DND-41 (cell line): ENCODE results near the gene NFIB.

Experiments
- ATAC-seq: fragments of 200-7000 bp; cut with Tn5 transposase; 3 replicates; pipeline ENCODE4 v1.9.1; 2021; ENCODE audit warnings: low read depth; ENCODE audit not compliant: insufficient read depth
- DNase-seq: peaks from one replicate; pipeline ENCODE4 v3.0.0-alpha.2; 2020
- H2AFZ ChIP-seq: 2 replicates; pipeline ENCODE4 v1.6.0; 2012; ENCODE audit warnings: low read depth, low read length
- H3K27ac ChIP-seq: 2 replicates; pipeline ENCODE4 v1.5.1; 2012; ENCODE audit warnings: low read length, inconsistent platforms
- H3K27me3 ChIP-seq: fragments of 200-600 bp; sonication (generic); 2 replicates; pipeline ENCODE4 v1.6.0; 2012; ENCODE audit warnings: low read length, mild to moderate bottlenecking, inconsistent platforms; ENCODE audit not compliant: insufficient read depth, poor library complexity
- H3K36me3 ChIP-seq: 2 replicates; pipeline ENCODE4 v1.5.1; 2012; ENCODE audit warnings: low read length, inconsistent platforms; ENCODE audit not compliant: insufficient read depth
- H3K4me1 ChIP-seq: 2 replicates; pipeline ENCODE4 v1.5.1; 2012; ENCODE audit warnings: mild to moderate bottlenecking, low read length; ENCODE audit not compliant: insufficient read depth
- H3K4me2 ChIP-seq: 2 replicates; pipeline ENCODE4 v1.6.0; 2012; ENCODE audit warnings: mild to moderate bottlenecking, moderate library complexity, low read length, inconsistent platforms; ENCODE audit not compliant: insufficient read depth
- H3K4me3 ChIP-seq, 2 experiments: fragments of 200-600 bp in 1 of 2; shearing (Covaris generic) in 1 of 2; 2 replicates each; pipeline ENCODE4 v1.5.1; 2012 to 2016; ENCODE audit warnings: inconsistent platforms in 2 of 2, low read length in 2 of 2, mild to moderate bottlenecking in 2 of 2, low read depth in 1 of 2, moderate library complexity in 1 of 2
- H3K79me2 ChIP-seq: 2 replicates; pipeline ENCODE4 v1.6.0; 2012; ENCODE audit warnings: low read length, inconsistent platforms; ENCODE audit not compliant: insufficient read depth
- H3K9ac ChIP-seq: 2 replicates; pipeline ENCODE4 v1.6.0; 2012; ENCODE audit warnings: low read depth, mild to moderate bottlenecking, inconsistent platforms, low read length, moderate library complexity
- H3K9me3 ChIP-seq: 2 replicates; pipeline ENCODE4 v1.5.1; 2012; ENCODE audit warnings: low read length, moderate library complexity, mild to moderate bottlenecking, inconsistent platforms; ENCODE audit not compliant: insufficient read depth, severe bottlenecking
- H4K20me1 ChIP-seq: 2 replicates; pipeline ENCODE4 v1.6.0; 2012; ENCODE audit warnings: low read length; ENCODE audit not compliant: insufficient read depth
- EZH2 ChIP-seq: IDR thresholded peaks from 3 replicates; pipeline ENCODE4 v1.6.1; 2012; ENCODE audit warnings: borderline replicate concordance, low read depth, mild to moderate bottlenecking, moderate library complexity, low read length, inconsistent platforms; ENCODE audit not compliant: severe bottlenecking
- TF ChIP-seq, protein P1 (sequence below): IDR thresholded peaks from 2 replicates; pipeline ENCODE4 v1.5.1; 2012; ENCODE audit warnings: borderline replicate concordance, low read length, moderate library complexity, mild to moderate bottlenecking; ENCODE audit not compliant: poor library complexity, severe bottlenecking; ENCODE audit errors: extremely low read depth

The NFIB gene

DNA sequence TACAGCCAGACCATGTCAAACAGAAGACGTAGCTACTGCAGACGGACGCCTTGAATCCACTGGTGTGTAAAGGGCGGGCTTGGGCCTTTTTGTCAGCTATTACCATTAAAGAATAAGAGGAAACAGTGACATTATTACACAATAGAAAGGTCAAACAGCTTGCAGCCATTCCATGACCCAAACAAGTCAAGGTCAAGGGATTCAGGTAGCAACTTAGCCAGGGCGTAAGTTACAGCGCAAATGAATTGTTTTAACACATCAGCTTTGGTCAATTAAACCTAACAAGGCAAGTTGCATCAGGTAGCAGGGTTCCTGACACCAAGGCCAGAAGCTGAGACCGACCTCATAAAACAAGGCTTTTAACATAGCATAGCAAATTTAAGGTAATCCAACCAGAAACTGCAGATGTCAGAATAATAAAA is 15.3 kb downstream of the NFIB start:
- Histone ChIP-seq H3K4me2 (no peak overlapping the region), H3K27ac (no peak overlapping the region), H2AFZ (no peak overlapping the region), H3K4me1 (no peaks in the 10 kb centered on the region), H4K20me1 (no peaks in the 10 kb centered on the region), H3K36me3 (no peaks in the 10 kb centered on the region), H3K9ac (no peak overlapping the region), H3K4me3 (no peak overlapping the region), H3K27me3 (no peaks in the 10 kb centered on the region), H3K9me3 (no peaks in the 10 kb centered on the region), H3K79me2 (no peaks in the 10 kb centered on the region)
- DNase-seq, result no peak
- TF ChIP-seq, protein P1, sequence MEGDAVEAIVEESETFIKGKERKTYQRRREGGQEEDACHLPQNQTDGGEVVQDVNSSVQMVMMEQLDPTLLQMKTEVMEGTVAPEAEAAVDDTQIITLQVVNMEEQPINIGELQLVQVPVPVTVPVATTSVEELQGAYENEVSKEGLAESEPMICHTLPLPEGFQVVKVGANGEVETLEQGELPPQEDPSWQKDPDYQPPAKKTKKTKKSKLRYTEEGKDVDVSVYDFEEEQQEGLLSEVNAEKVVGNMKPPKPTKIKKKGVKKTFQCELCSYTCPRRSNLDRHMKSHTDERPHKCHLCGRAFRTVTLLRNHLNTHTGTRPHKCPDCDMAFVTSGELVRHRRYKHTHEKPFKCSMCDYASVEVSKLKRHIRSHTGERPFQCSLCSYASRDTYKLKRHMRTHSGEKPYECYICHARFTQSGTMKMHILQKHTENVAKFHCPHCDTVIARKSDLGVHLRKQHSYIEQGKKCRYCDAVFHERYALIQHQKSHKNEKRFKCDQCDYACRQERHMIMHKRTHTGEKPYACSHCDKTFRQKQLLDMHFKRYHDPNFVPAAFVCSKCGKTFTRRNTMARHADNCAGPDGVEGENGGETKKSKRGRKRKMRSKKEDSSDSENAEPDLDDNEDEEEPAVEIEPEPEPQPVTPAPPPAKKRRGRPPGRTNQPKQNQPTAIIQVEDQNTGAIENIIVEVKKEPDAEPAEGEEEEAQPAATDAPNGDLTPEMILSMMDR, result no peak
- TF ChIP-seq EZH2, result no peak
- ATAC-seq, result no peak

DNA sequence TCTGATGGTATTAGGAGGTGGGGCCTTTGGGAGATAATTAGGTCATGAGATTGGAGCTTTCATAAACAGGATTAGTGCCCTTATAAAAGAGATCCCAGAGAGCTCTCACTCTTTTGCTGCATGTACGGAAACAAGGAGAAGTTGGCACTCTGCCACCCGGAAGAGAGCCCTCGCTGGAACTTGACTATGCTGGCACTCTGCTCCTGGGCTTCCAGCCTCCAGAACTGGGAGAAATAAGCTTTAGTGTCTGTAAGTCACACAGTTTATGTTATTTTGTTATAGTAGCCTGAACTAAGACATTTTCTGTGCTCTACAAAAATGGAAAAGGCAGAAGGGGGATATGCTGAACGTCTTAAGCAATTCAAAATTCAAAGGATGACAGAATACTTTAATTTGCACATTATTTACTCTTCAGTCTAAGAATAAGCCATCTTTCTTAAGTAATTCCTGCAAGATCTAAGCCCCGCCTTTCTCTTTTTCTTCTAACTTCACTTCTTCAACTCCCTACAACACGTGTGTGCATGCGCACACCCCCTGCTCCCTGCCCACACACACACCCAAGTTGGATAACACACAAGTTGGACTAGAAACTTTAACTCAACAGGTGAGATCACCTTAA is 17.3 kb downstream of the NFIB start:
- ATAC-seq, result no peak

DNA sequence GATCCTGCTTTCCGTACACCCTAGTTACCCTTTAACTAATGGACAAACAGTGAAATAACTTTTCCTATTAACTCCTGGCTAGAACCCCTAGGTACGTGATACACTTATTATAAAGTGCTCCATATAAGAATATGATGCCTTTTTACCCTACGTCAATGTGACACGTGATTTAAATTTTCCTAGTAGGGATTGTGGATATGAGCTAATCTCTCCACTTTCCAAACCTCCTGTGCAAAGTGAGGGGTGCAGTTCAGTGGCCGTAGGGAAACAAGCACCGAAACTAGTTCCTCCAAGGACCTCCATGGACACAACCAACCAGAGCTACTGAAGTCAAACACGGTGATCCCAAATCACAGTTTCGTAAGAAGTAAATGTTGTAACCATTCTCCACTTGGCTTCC is 19.3 kb downstream of the NFIB start:
- H3K4me2 ChIP-seq, result no peak overlapping the region
- H3K4me3 ChIP-seq, result no peak overlapping the region
- no peaks in the 10 kb centered on the region for H3K4me1 ChIP-seq
- H3K79me2 ChIP-seq, result no peaks in the 10 kb centered on the region
- TF ChIP-seq, protein P1, result no peak
- H3K27ac ChIP-seq, result no peak overlapping the region
- H2AFZ ChIP-seq, result no peak overlapping the region
- DNase-seq (no peak), ATAC-seq (no peak)
- no peaks in the 10 kb centered on the region for H3K27me3 ChIP-seq
- H3K9me3 ChIP-seq, result no peaks in the 10 kb centered on the region
- H4K20me1 ChIP-seq, result no peaks in the 10 kb centered on the region
- H3K9ac ChIP-seq, result no peak overlapping the region
- H3K36me3 ChIP-seq, result no peaks in the 10 kb centered on the region

More for the DNA sequence above, 17.3 kb downstream of the NFIB start:
- H3K9ac ChIP-seq, result no peak overlapping the region
- no peaks in the 10 kb centered on the region for H3K27me3 ChIP-seq
- no peaks in the 10 kb centered on the region for H3K79me2 ChIP-seq
- TF ChIP-seq EZH2, result no peak
- TF ChIP-seq, protein P1, result no peak
- H3K4me3 ChIP-seq, result no peak overlapping the region
- no peak for DNase-seq
- no peaks in the 10 kb centered on the region for H3K9me3 ChIP-seq
- H2AFZ ChIP-seq, result no peak overlapping the region
- H3K36me3 ChIP-seq, result no peaks in the 10 kb centered on the region
- no peak overlapping the region for H3K4me2 ChIP-seq
- H3K27ac ChIP-seq, result no peak overlapping the region
- H4K20me1 ChIP-seq, result no peaks in the 10 kb centered on the region
- no peaks in the 10 kb centered on the region for H3K4me1 ChIP-seq

DNA sequence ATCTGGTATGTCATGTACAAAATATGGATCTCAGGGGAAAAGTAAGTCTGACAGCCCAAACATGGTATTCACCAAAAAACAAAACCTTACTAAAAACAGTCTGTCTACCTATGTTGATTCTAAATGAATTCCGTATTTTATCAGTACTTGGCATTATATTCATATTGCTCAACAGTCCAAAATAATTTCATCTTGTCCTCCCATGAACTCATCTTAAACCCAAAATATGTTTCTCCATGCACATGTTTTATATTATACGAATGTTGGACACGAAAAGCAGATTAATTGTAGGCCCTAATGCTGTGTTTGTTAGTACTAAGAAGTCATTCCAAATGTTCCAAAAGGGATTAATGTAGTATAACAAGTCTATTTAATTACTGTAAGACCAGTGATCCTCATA is 20.1 kb downstream of the NFIB start:
- TF ChIP-seq, protein P1, result no peak
- TF ChIP-seq EZH2, result no peak
- no peaks in the 10 kb centered on the region for H3K79me2 ChIP-seq
- H3K4me3 ChIP-seq, result no peak overlapping the region
- H4K20me1 ChIP-seq, result no peaks in the 10 kb centered on the region
- H3K4me2 ChIP-seq, result no peak overlapping the region
- no peaks in the 10 kb centered on the region for H3K9me3 ChIP-seq
- H3K27ac ChIP-seq, result no peak overlapping the region
- ATAC-seq, result no peak
- H3K36me3 ChIP-seq, result no peaks in the 10 kb centered on the region
- no peak overlapping the region for H2AFZ ChIP-seq
- H3K9ac ChIP-seq, result no peak overlapping the region
- DNase-seq, result no peak
- no peaks in the 10 kb centered on the region for H3K27me3 ChIP-seq
- no peaks in the 10 kb centered on the region for H3K4me1 ChIP-seq
